ENCODE results near the gene HPS1. TPM values are rescaled to one million over a fixed set of nuclear protein-coding genes. Genes with fewer than 3 reads are reported as not detected.
"Not testable (repeated sequence)": the region's sequence is repeated elsewhere in the genome, so short reads cannot be mapped to it uniquely, and the experiment has no call there.

The HPS1 gene
- total and polyA plus RNA-seq, 2 donors (not counting 3 experiments of a cell fraction or from before 2014, with no cell fraction given), result 60.7 to 67.5 TPM

DNA sequence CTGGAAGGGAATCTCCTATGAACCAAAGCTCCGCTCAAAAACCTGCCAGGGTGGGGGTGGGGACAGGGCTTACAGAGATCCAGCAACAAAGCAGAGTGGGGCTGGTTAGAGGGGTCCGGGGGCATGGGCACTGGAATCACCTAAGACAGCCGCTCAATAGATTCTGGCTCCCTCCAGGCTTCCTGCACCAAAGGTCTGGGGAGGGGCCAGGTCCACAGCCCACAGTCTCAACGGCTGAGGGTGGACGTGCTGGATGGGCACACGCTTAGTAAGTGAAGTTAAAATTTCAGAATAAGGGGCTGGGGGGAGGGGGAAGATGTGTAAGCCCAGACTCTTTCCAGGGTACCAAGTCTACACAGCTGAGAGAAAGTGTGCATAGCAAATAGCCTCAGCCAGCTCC is 62.9 kb downstream of the HPS1 start:
- POLR2A ChIA-PET, result no interaction called here
- dilution Hi-C loops (cut with MboI; ENCODE audit: extremely low pct_ligation_motif_present, low sequenced_read_pairs), result no loop called here
- no peak for TF ChIP-seq POLR2A (IDR thresholded peaks at IDR 0.05; ENCODE audit: low read depth, low read length)
- no peak for TF ChIP-seq MYC (IDR thresholded peaks at IDR 0.05; ENCODE audit: low read depth, low read length)
- no peak for TF ChIP-seq GATA2 (IDR thresholded peaks at IDR 0.05; ENCODE audit: insufficient read depth, insufficient read length, low read depth, low read length)

DNA sequence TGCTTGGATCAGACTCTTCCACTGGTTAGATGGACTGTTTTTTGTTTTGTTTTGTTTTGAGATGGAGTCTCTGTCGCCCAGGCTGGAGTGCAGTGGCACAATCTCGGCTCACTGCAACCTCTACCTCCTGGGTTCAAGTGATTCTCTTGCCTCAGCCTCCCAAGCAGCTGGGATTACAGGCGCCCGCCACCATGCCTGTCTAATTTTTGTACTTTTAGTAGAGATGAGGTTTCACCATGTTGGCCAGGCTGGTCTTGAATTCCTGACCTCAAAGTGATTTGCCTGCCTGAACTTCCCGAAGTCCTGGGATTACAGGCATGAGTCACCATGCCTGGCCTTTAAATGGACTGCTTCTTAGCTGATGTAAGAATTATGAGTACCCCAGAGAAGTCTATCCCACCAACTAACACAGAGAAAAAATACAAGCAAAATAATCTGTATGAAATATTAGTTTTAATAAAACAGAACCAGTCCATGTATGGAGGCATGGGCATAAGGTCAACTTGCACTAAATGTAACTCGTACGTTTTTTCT is 63.5 kb downstream of the HPS1 start:
- H3K9ac ChIP-seq (replicated peaks; ENCODE audit: extremely low read depth, insufficient read depth, low read length); H3K9me1 ChIP-seq (replicated peaks; ENCODE audit: control insufficient read depth, extremely low read depth, insufficient read depth, low read length); H3K4me2 ChIP-seq (ENCODE audit: insufficient read depth, low read length); POLR2A ChIA-PET; intact Hi-C loops (cut with micrococcal nuclease); H3K9me3 ChIP-seq (replicated peaks; ENCODE audit: control insufficient read depth, insufficient read depth, low read length); H3K27ac ChIP-seq (ENCODE audit: insufficient read depth, low read depth, low read length); BruUV-seq (replicated peaks); H3K79me2 ChIP-seq (ENCODE audit: control insufficient read depth, insufficient read depth, low read length); H3K27me3 ChIP-seq (ENCODE audit: control insufficient read depth in 2 of 2, insufficient read depth in 2 of 2, low read length in 2 of 2); H3K4me1 ChIP-seq (ENCODE audit: control insufficient read depth, extremely low read depth, insufficient read depth, low read length); H3K36me3 ChIP-seq (ENCODE audit: control insufficient read depth in 2 of 2, extremely low read depth in 1 of 2, insufficient read depth in 2 of 2, low read length in 2 of 2); H2AFZ ChIP-seq (ENCODE audit: low read depth, low read length); H3K4me3 ChIP-seq (replicated peaks in 1 of 3; ENCODE audit: insufficient read depth in 1 of 3, low read depth in 1 of 3, low read length in 3 of 3); H4K20me1 ChIP-seq (replicated peaks; ENCODE audit: control insufficient read depth, extremely low read depth, insufficient read depth, low read length); dilution Hi-C loops (cut with MboI; ENCODE audit: extremely low pct_ligation_motif_present, low sequenced_read_pairs): not testable (repeated sequence)
- CTCF ChIA-PET, result interaction anchor here (0.8 to 1.3 kb wide), 3 partner anchors 9 to 12 kb away, joined by 3 to 4 read pairs (median 3); no protein-coding TSS in a partner anchor
- DNase-seq (ENCODE audit: low read depth, low spot score) (peak; percentile 37), FAIRE-seq (peak; percentile 15)
- TF ChIP-seq FOS (IDR thresholded peaks at IDR 0.05; ENCODE audit: borderline replicate concordance, insufficient read depth, low read length), result peak; percentile 64

More for the DNA sequence above, 62.9 kb downstream of the HPS1 start:
- H3K27me3 ChIP-seq (ENCODE audit: control insufficient read depth in 2 of 2, insufficient read depth in 2 of 2, low read length in 2 of 2), result no peaks in the 10 kb centered on the region
- H3K4me3 ChIP-seq (replicated peaks in 1 of 3; ENCODE audit: insufficient read depth in 1 of 3, low read depth in 1 of 3, low read length in 3 of 3), result no peak overlapping the region
- CTCF ChIA-PET, result interaction anchor here (0.8 to 1.3 kb wide), 2 partner anchors 10 to 11 kb away, joined by 3 to 4 read pairs; no protein-coding TSS in a partner anchor
- H3K9me3 ChIP-seq (replicated peaks; ENCODE audit: control insufficient read depth, insufficient read depth, low read length), result no peaks in the 10 kb centered on the region
- H3K9ac ChIP-seq (replicated peaks; ENCODE audit: extremely low read depth, insufficient read depth, low read length), result no peak overlapping the region
- H3K4me2 ChIP-seq (ENCODE audit: insufficient read depth, low read length), result no peak overlapping the region
- no peak overlapping the region for H3K27ac ChIP-seq (ENCODE audit: insufficient read depth, low read depth, low read length)
- no peaks in the 10 kb centered on the region for H3K4me1 ChIP-seq (ENCODE audit: control insufficient read depth, extremely low read depth, insufficient read depth, low read length)
- no peaks in the 10 kb centered on the region for H3K79me2 ChIP-seq (ENCODE audit: control insufficient read depth, insufficient read depth, low read length)
- H3K36me3 ChIP-seq (ENCODE audit: control insufficient read depth in 2 of 2, extremely low read depth in 1 of 2, insufficient read depth in 2 of 2, low read length in 2 of 2), result no peaks in the 10 kb centered on the region
- no TSS peak for BruUV-seq (replicated peaks)
- intact Hi-C loops (cut with micrococcal nuclease), result no loop called here
- DNase-seq (ENCODE audit: low read depth, low spot score) (no peak), FAIRE-seq (no peak)
- H4K20me1 ChIP-seq (replicated peaks; ENCODE audit: control insufficient read depth, extremely low read depth, insufficient read depth, low read length), result no peaks in the 10 kb centered on the region
- no peaks in the 10 kb centered on the region for H3K9me1 ChIP-seq (replicated peaks; ENCODE audit: control insufficient read depth, extremely low read depth, insufficient read depth, low read length)
- no peak overlapping the region for H2AFZ ChIP-seq (ENCODE audit: low read depth, low read length)

Data from endothelial cell of umbilical vein (primary cell).